Activated CD4-positive, alpha-beta T cell treated with anti-CD3 and anti-CD28 coated beads for 24 hours (primary cell): ENCODE results near the gene ARHGEF6.

Source experiments
- DNase-seq, 2 donors: peaks; one replicate each; pipeline ENCODE4 v3.0.0-alpha.2; 2020; ENCODE audit warnings: low read depth in 2 of 2

The ARHGEF6 gene

GRCh38 chrX:136747003-136747986 lies 33.4 kb downstream of the ARHGEF6 start:
- no peak for DNase-seq

- DNase-seq = no peak
Observed at GRCh38 chrX:136745215-136746173, 35.2 kb downstream of the ARHGEF6 start.

GRCh38 chrX:136742721-136743379 lies 37.9 kb downstream of the ARHGEF6 start:
- no peak for DNase-seq

- DNase-seq = no peak
Observed at GRCh38 chrX:136738049-136738729, 42.5 kb downstream of the ARHGEF6 start.

- DNase-seq = no peak
Observed at GRCh38 chrX:136736690-136737089, 44.0 kb downstream of the ARHGEF6 start.

- no peak for DNase-seq
Observed at GRCh38 chrX:136735601-136736000, 45.1 kb downstream of the ARHGEF6 start.

GRCh38 chrX:136733613-136734012 lies 47.1 kb downstream of the ARHGEF6 start:
- DNase-seq = no peak

- no peak for DNase-seq
Observed at GRCh38 chrX:136731798-136732197, 48.9 kb downstream of the ARHGEF6 start.

GRCh38 chrX:136731207-136731782 lies 49.4 kb downstream of the ARHGEF6 start:
- DNase-seq = no peak

GRCh38 chrX:136728393-136728792 lies 52.3 kb downstream of the ARHGEF6 start:
- no peak for DNase-seq

GRCh38 chrX:136725441-136726104 lies 55.2 kb downstream of the ARHGEF6 start:
- DNase-seq = no peak

GRCh38 chrX:136718091-136718490 lies 62.6 kb downstream of the ARHGEF6 start:
- DNase-seq = no peak

GRCh38 chrX:136714626-136715599 lies 65.8 kb downstream of the ARHGEF6 start:
- no peak for DNase-seq

GRCh38 chrX:136712650-136713310 lies 68.0 kb downstream of the ARHGEF6 start:
- no peak for DNase-seq

GRCh38 chrX:136711147-136711546 lies 69.6 kb downstream of the ARHGEF6 start:
- no peak for DNase-seq

GRCh38 chrX:136710325-136710951 lies 70.3 kb downstream of the ARHGEF6 start:
- no peak for DNase-seq

- no peak for DNase-seq
Observed at GRCh38 chrX:136708348-136708747, 72.4 kb downstream of the ARHGEF6 start.

- DNase-seq = no peak
Observed at GRCh38 chrX:136697156-136697555, 83.6 kb downstream of the ARHGEF6 start.
